Fibroblast of pulmonary artery (primary cell): Measurements from ENCODE around the gene DUSP10.

ENCODE experiments used
- DNase-seq: peaks from one replicate; pipeline ENCODE4 v3.0.0-alpha.2; 2010; ENCODE audit warnings: low read depth
- H3K4me3 ChIP-seq: replicated peaks from 2 replicates; pipeline ENCODE4 v1.5.1; 2011; ENCODE audit warnings: low read depth, mild to moderate bottlenecking, control low read depth, low read length, moderate library complexity
- CTCF ChIP-seq: IDR thresholded peaks from 2 replicates; pipeline ENCODE4 v1.5.1; 2011; ENCODE audit warnings: mild to moderate bottlenecking, control low read depth, low read length, inconsistent platforms; ENCODE audit errors: missing control alignments

The DUSP10 gene

GRCh38 chr1:221776495-221777301 is 34.8 kb upstream of the DUSP10 start:
- no peak for TF ChIP-seq CTCF
- no peak for DNase-seq
- H3K4me3 ChIP-seq = no peak overlapping the region

- TF ChIP-seq CTCF = no peak
- H3K4me3 ChIP-seq = no peak overlapping the region
Observed at GRCh38 chr1:221775206-221775605, 33.3 kb upstream of the DUSP10 start.

DNA sequence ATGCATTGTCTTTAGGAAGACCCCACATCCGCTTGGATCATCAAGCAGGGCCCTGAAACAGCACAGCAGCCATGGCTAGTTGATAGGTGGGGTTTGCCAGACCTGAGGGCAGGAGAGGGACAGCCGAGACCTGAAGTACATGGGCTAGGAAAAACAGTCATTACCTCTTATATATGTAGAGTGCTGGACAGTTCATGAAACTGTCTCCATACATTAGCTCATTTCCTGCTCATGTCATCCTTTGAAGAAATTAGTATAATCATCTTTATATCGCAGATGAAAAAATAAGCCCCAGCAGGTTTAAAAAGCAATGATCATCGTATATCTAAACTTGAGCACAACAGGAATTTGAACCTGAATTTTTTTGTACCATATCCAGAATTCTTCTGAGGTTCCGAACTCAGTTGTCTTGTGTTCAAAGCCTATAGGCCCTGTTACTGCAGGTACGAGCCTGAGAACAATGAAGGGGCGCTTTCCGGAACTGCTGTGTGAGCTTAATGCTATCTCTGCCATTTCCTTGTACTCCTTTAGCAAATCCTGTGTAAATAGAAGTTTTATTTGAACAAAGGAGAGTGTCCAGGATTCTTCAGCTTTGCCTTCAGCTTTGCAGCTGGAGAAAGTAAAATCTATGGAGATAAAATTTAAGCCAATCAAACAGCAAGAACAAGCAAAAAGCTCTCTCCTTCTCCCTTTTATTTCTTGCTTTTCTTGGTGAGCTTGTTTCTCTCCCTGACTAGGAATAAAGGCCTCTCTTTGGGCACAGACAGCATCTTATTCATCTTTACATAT is 32.4 kb upstream of the DUSP10 start:
- no peak for TF ChIP-seq CTCF
- DNase-seq = no peak
- no peak overlapping the region for H3K4me3 ChIP-seq

More at GRCh38 chr1:221775206-221775605, 33.3 kb upstream of the DUSP10 start:
- DNase-seq = no peak

DNA sequence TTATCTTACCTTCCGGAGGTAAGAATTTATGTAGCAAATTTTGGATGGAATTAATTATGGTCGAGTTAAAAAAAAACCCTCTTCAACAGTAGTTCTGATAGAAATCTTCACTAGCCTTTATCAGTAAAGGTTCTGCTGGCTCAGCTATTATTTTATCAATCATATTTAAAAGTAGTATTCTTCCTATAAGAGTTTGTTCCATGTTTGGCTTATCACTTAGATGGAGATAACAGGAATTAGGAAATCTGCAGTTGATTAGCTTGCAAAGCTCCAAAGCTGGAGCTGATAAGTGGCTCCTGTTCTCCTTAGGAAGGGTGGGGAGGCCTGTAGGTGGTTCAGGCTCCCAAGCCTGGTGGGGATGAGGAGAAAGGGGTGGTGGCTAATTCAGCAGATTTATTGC is 31.5 kb upstream of the DUSP10 start:
- no peak for DNase-seq
- TF ChIP-seq CTCF = no peak
- no peak overlapping the region for H3K4me3 ChIP-seq

DNA sequence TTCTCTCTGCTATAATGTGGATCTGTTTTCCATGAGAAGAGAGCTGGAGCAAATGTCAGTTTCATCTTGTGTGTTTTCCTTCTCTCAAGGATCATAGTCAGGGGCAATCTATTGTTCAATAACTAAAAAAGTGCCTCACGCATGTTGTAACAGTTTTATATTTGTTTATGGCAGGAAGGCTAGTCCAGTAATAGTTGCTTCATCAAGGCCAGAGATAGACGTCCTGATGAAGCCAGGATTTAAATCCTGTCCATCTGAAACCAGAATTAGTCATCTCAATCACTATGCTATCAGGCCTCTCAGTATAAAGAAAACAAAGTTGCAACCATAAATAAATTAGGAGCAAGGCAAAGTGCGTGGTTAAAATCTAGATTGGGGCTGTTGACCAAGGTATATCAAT is 30.2 kb upstream of the DUSP10 start:
- peak; percentile 35 for DNase-seq
- no peak overlapping the region for H3K4me3 ChIP-seq
- no peak for TF ChIP-seq CTCF

DNA sequence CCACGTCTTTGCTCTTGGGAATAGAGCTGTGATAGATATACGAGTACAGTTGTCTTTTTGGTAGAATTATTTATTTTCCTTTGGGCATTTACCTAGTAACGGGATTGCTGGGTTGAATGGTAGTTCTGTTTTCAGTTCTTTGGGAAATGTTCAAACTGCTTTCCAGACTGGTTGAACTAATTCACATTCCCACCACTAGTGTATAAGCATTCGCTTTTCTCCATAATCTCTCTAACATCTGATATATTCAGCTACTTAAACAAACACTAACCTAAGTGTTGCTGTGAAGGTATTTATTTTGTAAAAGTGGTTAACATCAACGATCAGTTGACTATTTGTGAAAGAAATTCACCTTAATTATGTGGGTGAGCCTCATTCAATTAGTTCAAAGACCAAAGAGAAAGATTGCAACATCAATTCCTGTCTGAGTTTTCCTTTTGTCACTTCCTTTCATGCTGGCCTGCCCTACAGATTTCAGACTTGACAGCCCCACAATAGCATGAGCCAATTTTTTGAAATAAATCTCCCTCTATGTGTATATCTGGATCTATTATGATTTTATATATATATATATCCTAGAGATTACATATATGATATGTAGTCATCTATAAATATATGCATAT is 26.7 kb upstream of the DUSP10 start:
- peak; percentile 39 for DNase-seq
- no peak overlapping the region for H3K4me3 ChIP-seq
- TF ChIP-seq CTCF = peak; percentile 20
